Right lobe of liver (tissue), 6 donors: ENCODE measurements around the gene HRAS. TPM values are rescaled to one million over a fixed set of nuclear protein-coding genes. Genes with fewer than 3 reads are reported as not detected.

Experiments
- ATAC-seq, 4 donors: fragments of 200-7000 bp; cut with Tn5 transposase; one replicate each; pipeline ENCODE4 v1.9.1; 2020; ENCODE audit warnings: mild to moderate bottlenecking in 4 of 4, moderate library complexity in 4 of 4
- DNase-seq, 3 donors: peaks; one replicate each; pipeline ENCODE4 v3.0.0-alpha.2; 2020
- H3K27ac ChIP-seq, 3 donors: fragments of 200-600 bp; one replicate each; pipeline ENCODE4 v1.8.0; 2022
- H3K27me3 ChIP-seq, 2 donors: fragments of 200-600 bp; one replicate each; pipeline ENCODE4 v1.8.0; 2022
- H3K36me3 ChIP-seq, 4 donors: fragments of 200-600 bp; sonication (generic) in 1 of 4; one replicate each; pipeline versions ENCODE4 v1.5.1 to v1.8.0; 2017 to 2022; ENCODE audit warnings: control low read depth in 1 of 4
- H3K4me1 ChIP-seq, 4 donors: fragments of 200-600 bp; sonication (generic) in 1 of 4; one replicate each; pipeline versions ENCODE4 v1.5.1 to v1.8.0; 2017 to 2022; ENCODE audit warnings: control low read depth in 1 of 4
- H3K4me3 ChIP-seq, 3 donors: fragments of 200-600 bp; one replicate each; pipeline ENCODE4 v1.8.0; 2022
- H3K9me3 ChIP-seq, 4 donors: fragments of 200-600 bp; sonication (generic) in 1 of 4; one replicate each; pipeline versions ENCODE4 v1.5.1 to v1.8.0; 2017 to 2022; ENCODE audit warnings: control low read depth in 1 of 4
- POLR2A ChIP-seq: fragments of 450-650 bp; IDR thresholded peaks from one replicate; pipeline ENCODE4 v1.6.1; 2017; ENCODE audit warnings: antibody characterized with exemption, mild to moderate bottlenecking
- WGBS: methylation state at CpG from one replicate; pipeline ENCODE4 v1.1.6; 2018; ENCODE audit warnings: low coverage, low lambda C conversion rate; ENCODE audit not compliant: insufficient coverage; ENCODE audit errors: missing lambda C conversion rate; 5-methylcytosine and 5-hydroxymethylcytosine counted together
- intact Hi-C, 2 donors: fragments of 100-400 bp; cut with DNase I; formaldehyde crosslinking; loops; one replicate each; pipeline versions ENCODE4 v1.11.2 to v1.14.1; 2022
- total RNA-seq, 6 experiments: library from RNA; depleted of rRNA in 2 of 6; stranded (reverse); fragments of >200 nt in 2 of 6; fragmentation: NEBNext Ultra II Directional in 3 of 6; extraction: Animal tissue kit (Norgen Biotek cat#: 25700) in 3 of 6; gene quantifications; one replicate each; pipeline versions ENCODE4 v1.1.0 to v1.2.4, GENCODE V29; 2016 to 2023
- TF ChIP-seq, protein P1 (sequence below), 4 donors: fragments of 200-600 bp in 3 of 4; fragments of 450-650 bp in 1 of 4; IDR thresholded peaks; one replicate each; pipeline versions ENCODE4 v1.5.1 to v1.8.0; 2016 to 2022; ENCODE audit warnings: antibody characterized with exemption in 4 of 4, mild to moderate bottlenecking in 2 of 4
- donor health status: DM: no; HTN: yes; CAD: no.
- donor health status: DM: no; HTN: no; CAD: no.
- donor health status: DM: no; HTN: no; CAD: no.
- donor health status: DM: no; HTN: yes; CAD: no.
- donor health status: DM: no; HTN: yes; CAD: no.

The HRAS gene
- total RNA-seq, 6 experiments from 2014 or later = 7.6 to 20.9 (median 14.8) TPM

DNA sequence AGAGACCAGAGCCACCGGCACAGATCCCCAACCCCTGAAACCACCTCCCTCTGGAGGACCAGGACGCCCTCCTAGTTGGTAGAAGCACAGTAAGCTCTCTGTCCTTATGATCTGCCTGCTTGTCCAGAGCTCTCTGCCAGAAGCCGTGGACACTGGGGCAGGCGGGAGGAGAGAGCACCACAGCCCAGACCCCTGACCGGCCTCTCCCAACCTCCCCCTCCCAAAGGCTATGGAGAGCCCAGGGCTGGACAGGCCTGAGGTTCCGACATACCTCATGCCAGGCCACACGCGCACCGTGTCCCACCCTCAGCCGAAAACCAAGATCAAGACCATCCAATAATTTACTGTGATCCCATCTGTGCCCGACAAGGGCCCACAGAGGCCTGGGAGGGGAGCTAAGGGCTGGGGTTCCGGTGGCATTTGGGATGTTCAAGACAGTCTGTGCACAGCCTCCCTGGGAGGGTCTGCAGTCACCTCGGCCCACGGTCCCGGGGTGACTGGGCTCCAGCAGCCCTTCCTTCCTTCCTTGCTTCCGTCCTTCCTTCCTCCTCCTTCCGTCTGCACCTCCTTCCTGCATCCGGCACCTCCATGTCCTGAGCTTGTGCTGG, 3.4 kb downstream of the HRAS start:
- TF ChIP-seq, protein P1, sequence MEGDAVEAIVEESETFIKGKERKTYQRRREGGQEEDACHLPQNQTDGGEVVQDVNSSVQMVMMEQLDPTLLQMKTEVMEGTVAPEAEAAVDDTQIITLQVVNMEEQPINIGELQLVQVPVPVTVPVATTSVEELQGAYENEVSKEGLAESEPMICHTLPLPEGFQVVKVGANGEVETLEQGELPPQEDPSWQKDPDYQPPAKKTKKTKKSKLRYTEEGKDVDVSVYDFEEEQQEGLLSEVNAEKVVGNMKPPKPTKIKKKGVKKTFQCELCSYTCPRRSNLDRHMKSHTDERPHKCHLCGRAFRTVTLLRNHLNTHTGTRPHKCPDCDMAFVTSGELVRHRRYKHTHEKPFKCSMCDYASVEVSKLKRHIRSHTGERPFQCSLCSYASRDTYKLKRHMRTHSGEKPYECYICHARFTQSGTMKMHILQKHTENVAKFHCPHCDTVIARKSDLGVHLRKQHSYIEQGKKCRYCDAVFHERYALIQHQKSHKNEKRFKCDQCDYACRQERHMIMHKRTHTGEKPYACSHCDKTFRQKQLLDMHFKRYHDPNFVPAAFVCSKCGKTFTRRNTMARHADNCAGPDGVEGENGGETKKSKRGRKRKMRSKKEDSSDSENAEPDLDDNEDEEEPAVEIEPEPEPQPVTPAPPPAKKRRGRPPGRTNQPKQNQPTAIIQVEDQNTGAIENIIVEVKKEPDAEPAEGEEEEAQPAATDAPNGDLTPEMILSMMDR (IDR thresholded peaks at IDR 0.05) = no peak
- no peak overlapping the region for H3K4me3 ChIP-seq
- H3K27ac ChIP-seq = no peak overlapping the region
- H3K4me1 ChIP-seq = peaks cover 0 to 20% (median 3%) of the 10 kb centered on the region in 4 donors
- H3K27me3 ChIP-seq = no peaks in the 10 kb centered on the region
- intact Hi-C loops = no loop called here
- no peaks in the 10 kb centered on the region for H3K9me3 ChIP-seq
- no peak for ATAC-seq
- DNase-seq = no peak
- peaks cover 0 to 9% (median 0%) of the 10 kb centered on the region in 4 donors for H3K36me3 ChIP-seq
- WGBS = 61% methylated on average over 6 of the region's 18 CpGs

DNA sequence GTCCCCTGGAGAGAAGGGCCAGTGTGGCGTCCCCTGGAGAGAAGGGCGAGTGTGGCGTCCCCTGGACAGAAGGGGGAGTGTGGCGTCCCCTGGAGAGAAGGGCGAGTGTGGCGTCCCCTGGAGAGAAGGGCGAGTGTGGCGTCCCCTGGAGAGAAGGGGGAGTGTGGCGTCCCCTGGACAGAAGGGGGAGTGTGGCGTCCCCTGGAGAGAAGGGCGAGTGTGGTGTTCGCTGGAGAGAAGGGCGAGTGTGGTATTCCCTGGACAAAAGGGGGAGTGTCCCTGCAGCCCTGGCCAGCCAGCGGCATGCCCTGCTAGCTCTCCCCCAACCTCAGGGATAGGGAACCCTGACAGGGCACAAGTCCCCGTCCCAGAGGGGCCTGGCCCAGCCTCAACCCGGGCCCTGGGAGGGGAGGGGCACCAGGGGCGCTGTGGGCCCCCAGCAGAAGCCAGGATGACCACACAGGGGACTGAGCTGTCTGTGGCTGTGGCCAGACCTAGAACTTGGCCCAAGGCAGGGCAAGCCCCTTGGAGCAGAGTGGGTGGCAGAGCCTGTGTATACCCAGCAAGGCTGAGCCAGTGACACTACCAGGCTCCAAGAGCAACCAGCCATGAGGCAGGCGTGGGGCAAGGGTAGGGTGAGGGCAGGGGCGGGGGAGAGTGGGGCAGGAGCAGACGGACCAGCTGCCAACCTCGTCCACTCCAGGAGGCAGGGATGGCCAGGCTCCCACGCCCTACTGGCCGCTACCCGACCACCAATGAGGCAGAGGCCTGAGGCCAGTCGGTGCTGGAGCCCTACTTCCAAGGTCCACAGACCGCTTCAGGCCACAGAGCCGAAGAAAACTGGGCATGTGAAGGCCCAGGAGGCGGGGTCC, 4.2 kb downstream of the HRAS start:
- intact Hi-C loops = no loop called here
- no peak for DNase-seq
- H3K9me3 ChIP-seq = no peaks in the 10 kb centered on the region
- ATAC-seq = no peak
- TF ChIP-seq, protein P1 (IDR thresholded peaks at IDR 0.05) = no peak
- no peak for TF ChIP-seq POLR2A
- H3K36me3 ChIP-seq = peaks cover 0 to 9% (median 0%) of the 10 kb centered on the region in 4 donors
- 98% methylated on average over 11 of the region's 28 CpGs for WGBS
- peaks cover 0 to 11% (median 0%) of the 10 kb centered on the region in 4 donors for H3K4me1 ChIP-seq
- H3K27me3 ChIP-seq = no peaks in the 10 kb centered on the region
- H3K4me3 ChIP-seq = no peak overlapping the region
- H3K27ac ChIP-seq = no peak overlapping the region

DNA sequence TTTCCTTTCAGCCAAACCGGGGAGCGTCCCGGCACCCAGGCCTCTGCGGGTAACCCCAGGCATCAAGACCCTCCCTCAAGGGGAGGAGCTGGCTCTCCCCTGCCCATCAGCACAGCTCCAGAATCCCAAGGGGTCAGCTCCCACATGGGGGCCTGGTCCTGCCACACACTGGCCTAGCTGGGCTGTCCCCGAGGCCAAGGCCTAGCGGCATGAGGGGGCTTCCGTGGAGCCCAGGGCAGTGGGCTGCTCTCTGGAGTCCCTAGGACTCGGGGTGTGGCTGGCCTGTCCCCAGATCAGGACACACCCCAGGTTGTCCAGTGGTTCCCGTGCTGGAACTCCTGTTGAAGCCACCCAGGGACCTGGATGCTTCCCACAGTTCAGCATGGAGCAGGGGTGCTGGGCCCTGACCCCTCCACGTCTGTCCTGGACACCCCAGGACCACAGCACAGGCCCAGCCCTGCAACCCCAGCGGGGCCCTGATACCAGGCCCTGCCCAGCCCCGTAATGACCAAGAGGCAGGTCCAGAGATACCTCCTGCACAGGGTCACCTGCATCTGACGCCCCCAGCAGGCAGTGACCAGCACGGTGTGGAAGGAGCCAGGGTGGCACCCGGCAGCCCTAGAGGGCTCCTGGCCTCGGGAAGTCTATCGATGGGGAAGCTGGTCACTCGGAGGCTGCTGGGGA, 5.5 kb downstream of the HRAS start:
- DNase-seq = no peak
- no peak for ATAC-seq

More for the DNA sequence above, 5.5 kb downstream of the HRAS start:
- 73% methylated on average over 5 of the region's 18 CpGs for WGBS
- Histone ChIP-seq H3K4me1 (peaks cover 0 to 6% (median 0%) of the 10 kb centered on the region in 4 donors), H3K4me3 (no peak overlapping the region), H3K27me3 (no peaks in the 10 kb centered on the region), H3K9me3 (no peaks in the 10 kb centered on the region), H3K36me3 (peaks cover 0 to 9% (median 0%) of the 10 kb centered on the region in 4 donors), H3K27ac (no peak overlapping the region)
- intact Hi-C loops = loop anchor here in 1 of 2 donors (10.0 kb wide), 1 partner anchor 125 kb away; no protein-coding TSS in a partner anchor
- TF ChIP-seq, protein P1 (IDR thresholded peaks at IDR 0.05) = no peak
- TF ChIP-seq POLR2A = no peak
